ENCODE data around the gene SOX21. TPM values are rescaled to one million over a fixed set of nuclear protein-coding genes. Genes with fewer than 3 reads are reported as not detected.
A peak's percentile ranks its signal among the peaks of the same experiment; 100 is the strongest.

Gene SOX21
- total RNA-seq, 1 experiment from 2014 or later, result 11.4 TPM

GRCh38 chr13:94709001-94709834, 3.1 kb downstream of the SOX21 start (continued):
- TF ChIP-seq, protein P1, sequence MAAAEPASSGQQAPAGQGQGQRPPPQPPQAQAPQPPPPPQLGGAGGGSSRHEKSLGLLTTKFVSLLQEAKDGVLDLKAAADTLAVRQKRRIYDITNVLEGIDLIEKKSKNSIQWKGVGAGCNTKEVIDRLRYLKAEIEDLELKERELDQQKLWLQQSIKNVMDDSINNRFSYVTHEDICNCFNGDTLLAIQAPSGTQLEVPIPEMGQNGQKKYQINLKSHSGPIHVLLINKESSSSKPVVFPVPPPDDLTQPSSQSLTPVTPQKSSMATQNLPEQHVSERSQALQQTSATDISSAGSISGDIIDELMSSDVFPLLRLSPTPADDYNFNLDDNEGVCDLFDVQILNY (CRISPR knock-in tag; IDR thresholded peaks at IDR 0.05), result no peak
- TF ChIP-seq ZNF425 (CRISPR knock-in tag; conservative IDR thresholded peaks at IDR 0.05) (no peak), ZNF416 (CRISPR knock-in tag; IDR thresholded peaks at IDR 0.05) (no peak), SMAD4 (CRISPR knock-in tag; IDR thresholded peaks at IDR 0.05) (no peak)

GRCh38 chr13:94708031-94708859, 4.1 kb downstream of the SOX21 start:
- Mint-ChIP-seq H3K4me3 (peak overlapping the region; percentile 79), H3K27me3 (ENCODE audit: low read depth) (peaks cover 87% of the 10 kb centered on the region), H3K4me1 (peaks cover 61% of the 10 kb centered on the region), H3K27ac (peak overlapping the region; percentile 52; the same call in 1 of the 2 replicates), H3K9me3 (no peaks in the 10 kb centered on the region), H3K36me3 (no peaks in the 10 kb centered on the region)
- TF ChIP-seq HMGA2 (CRISPR knock-in tag; IDR thresholded peaks at IDR 0.05) (0 out of 2 replicates have a peak, but pooled peaks have one; percentile 4), ZNF263 (CRISPR knock-in tag; IDR thresholded peaks at IDR 0.05; ENCODE audit: low read depth) (peak; percentile 77; the same call in 1 of the 2 replicates), NFATC4 (CRISPR knock-in tag; IDR thresholded peaks at IDR 0.05) (no peak)
- POLR2A ChIA-PET, result interaction anchor here (1.6 kb wide), 1 partner anchor 260 kb away, joined by 5 read pairs; no protein-coding TSS in a partner anchor
- peak; percentile 12 for ATAC-seq
- DNase-seq (ENCODE audit: low spot score), result peak; percentile 59
- CTCF ChIA-PET, result interaction anchor here (0.8 kb wide), 2 partner anchors 34 to 49 kb away, joined by 3 read pairs; no protein-coding TSS in a partner anchor

DNA sequence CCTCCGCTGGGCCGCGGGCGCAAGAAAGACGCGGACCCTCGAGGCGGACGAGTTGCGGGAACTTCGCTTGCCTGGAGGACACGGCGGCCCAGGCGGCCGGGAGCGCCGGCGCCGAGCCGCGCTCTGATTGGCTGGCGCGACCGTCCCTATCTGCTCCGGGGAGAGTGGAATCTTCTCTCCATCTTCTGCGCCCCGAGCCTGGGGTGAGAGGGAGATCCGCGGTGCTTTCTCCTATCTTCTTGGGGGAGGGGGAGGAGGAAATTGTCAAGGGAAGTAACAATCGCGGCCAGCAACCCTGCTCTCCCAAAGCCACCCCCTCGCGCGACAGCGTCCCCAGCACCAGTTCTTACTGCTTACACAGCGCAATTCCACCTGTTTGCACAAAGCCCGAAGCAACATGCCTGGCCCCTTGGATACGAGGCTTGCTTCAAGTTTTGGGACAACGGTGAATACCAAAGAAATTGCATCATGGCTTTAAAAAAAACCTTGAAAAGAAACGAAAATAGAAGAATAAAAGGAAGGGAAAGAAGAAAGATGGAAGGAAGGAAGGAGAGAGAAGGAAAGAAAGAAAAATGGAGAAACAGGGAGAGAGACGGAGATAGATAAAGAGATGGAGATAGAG, 4.8 kb downstream of the SOX21 start:
- ChIA-PET CTCF (interaction anchor here (0.6 to 0.8 kb wide), 2 partner anchors 48 to 152 kb away, joined by 3 read pairs; no protein-coding TSS in a partner anchor), POLR2A (interaction anchor here (1.6 kb wide), 1 partner anchor 260 kb away, joined by 5 read pairs; no protein-coding TSS in a partner anchor)
- Mint-ChIP-seq H3K9me3 (no peaks in the 10 kb centered on the region), H3K4me1 (peaks cover 63% of the 10 kb centered on the region), H3K36me3 (no peaks in the 10 kb centered on the region), H3K27me3 (ENCODE audit: low read depth) (peaks cover 92% of the 10 kb centered on the region), H3K4me3 (peak overlapping the region; percentile 79), H3K27ac (peak overlapping the region; percentile 87)
- TF ChIP-seq TP53 (CRISPR knock-in tag; IDR thresholded peaks at IDR 0.05) (no peak), FOXP4 (CRISPR knock-in tag; IDR thresholded peaks at IDR 0.05) (no peak), ESRRA (CRISPR knock-in tag; IDR thresholded peaks at IDR 0.05; ENCODE audit: borderline replicate concordance) (no peak)
- TF ChIP-seq, protein P2, sequence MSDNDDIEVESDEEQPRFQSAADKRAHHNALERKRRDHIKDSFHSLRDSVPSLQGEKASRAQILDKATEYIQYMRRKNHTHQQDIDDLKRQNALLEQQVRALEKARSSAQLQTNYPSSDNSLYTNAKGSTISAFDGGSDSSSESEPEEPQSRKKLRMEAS (CRISPR knock-in tag; IDR thresholded peaks at IDR 0.05), result peak; percentile 41; the same call in 1 of the 2 replicates
- ATAC-seq, result peak; percentile 6
- DNase-seq (ENCODE audit: low spot score), result peak; percentile 64

Measured in WTC11 (cell line).